ENCODE data around the gene NDOR1.
"Not testable (repeated sequence)": the region's sequence is repeated elsewhere in the genome, so short reads cannot be mapped to it uniquely, and the experiment has no call there.

The NDOR1 gene

GRCh38 chr9:137262173-137262908 lies 56.8 kb downstream of the NDOR1 start:
- H3K4me3 ChIP-seq (ENCODE audit: low read depth in 1 of 2, low read length in 2 of 2); H3K4me1 ChIP-seq (ENCODE audit: insufficient read depth, low read length); H3K27ac ChIP-seq (ENCODE audit: low read depth, low read length); H3K9ac ChIP-seq (ENCODE audit: low read length); H3K27me3 ChIP-seq (ENCODE audit: control insufficient read depth in 1 of 2, insufficient read depth in 2 of 2, low read length in 2 of 2); H3K9me3 ChIP-seq (ENCODE audit: low read length): not testable (repeated sequence)
- peaks cover 32% of the 10 kb centered on the region for H3K36me3 ChIP-seq (ENCODE audit: insufficient read depth, low read length)

- Histone ChIP-seq H3K4me1 (ENCODE audit: insufficient read depth, low read length) (no peaks in the 10 kb centered on the region), H3K27me3 (ENCODE audit: control insufficient read depth in 1 of 2, insufficient read depth in 2 of 2, low read length in 2 of 2) (no peaks in the 10 kb centered on the region), H3K4me3 (ENCODE audit: low read depth in 1 of 2, low read length in 2 of 2) (no peak overlapping the region), H3K9ac (ENCODE audit: low read length) (no peak overlapping the region), H3K9me3 (ENCODE audit: low read length) (no peaks in the 10 kb centered on the region), H3K36me3 (ENCODE audit: insufficient read depth, low read length) (peaks cover 36% of the 10 kb centered on the region), H3K27ac (ENCODE audit: low read depth, low read length) (no peak overlapping the region)
Measured at GRCh38 chr9:137262909-137263285, 57.4 kb downstream of the NDOR1 start.

- Histone ChIP-seq H3K9me3 (ENCODE audit: low read length) (no peaks in the 10 kb centered on the region), H3K4me3 (ENCODE audit: low read depth in 1 of 2, low read length in 2 of 2) (no peak overlapping the region), H3K27ac (ENCODE audit: low read depth, low read length) (no peak overlapping the region), H3K4me1 (ENCODE audit: insufficient read depth, low read length) (peaks cover under 1% of the 10 kb centered on the region), H3K9ac (ENCODE audit: low read length) (no peak overlapping the region), H3K36me3 (ENCODE audit: insufficient read depth, low read length) (peaks cover 40% of the 10 kb centered on the region), H3K27me3 (ENCODE audit: control insufficient read depth in 1 of 2, insufficient read depth in 2 of 2, low read length in 2 of 2) (no peaks in the 10 kb centered on the region)
Measured at GRCh38 chr9:137263506-137263905, 58.0 kb downstream of the NDOR1 start.

GRCh38 chr9:137264067-137264466 lies 58.6 kb downstream of the NDOR1 start:
- Histone ChIP-seq H3K27me3 (ENCODE audit: control insufficient read depth in 1 of 2, insufficient read depth in 2 of 2, low read length in 2 of 2) (no peaks in the 10 kb centered on the region), H3K9me3 (ENCODE audit: low read length) (no peaks in the 10 kb centered on the region), H3K27ac (ENCODE audit: low read depth, low read length) (no peak overlapping the region), H3K9ac (ENCODE audit: low read length) (no peak overlapping the region), H3K4me3 (ENCODE audit: low read depth in 1 of 2, low read length in 2 of 2) (no peak overlapping the region), H3K36me3 (ENCODE audit: insufficient read depth, low read length) (peaks cover 40% of the 10 kb centered on the region), H3K4me1 (ENCODE audit: insufficient read depth, low read length) (peaks cover 6% of the 10 kb centered on the region)

GRCh38 chr9:137265496-137266161 lies 60.1 kb downstream of the NDOR1 start:
- no peak overlapping the region for H3K27ac ChIP-seq (ENCODE audit: low read depth, low read length)
- H3K36me3 ChIP-seq (ENCODE audit: insufficient read depth, low read length): peaks cover 45% of the 10 kb centered on the region
- H3K9me3 ChIP-seq (ENCODE audit: low read length): no peaks in the 10 kb centered on the region
- no peak overlapping the region for H3K9ac ChIP-seq (ENCODE audit: low read length)
- H3K4me1 ChIP-seq (ENCODE audit: insufficient read depth, low read length): peaks cover 11% of the 10 kb centered on the region
- H3K27me3 ChIP-seq (ENCODE audit: control insufficient read depth in 1 of 2, insufficient read depth in 2 of 2, low read length in 2 of 2): no peaks in the 10 kb centered on the region
- H3K4me3 ChIP-seq (ENCODE audit: low read depth in 1 of 2, low read length in 2 of 2): no peak overlapping the region

GRCh38 chr9:137266162-137266527 lies 60.6 kb downstream of the NDOR1 start:
- Histone ChIP-seq H3K9ac (ENCODE audit: low read length) (no peak overlapping the region), H3K4me1 (ENCODE audit: insufficient read depth, low read length) (peaks cover 11% of the 10 kb centered on the region), H3K27ac (ENCODE audit: low read depth, low read length) (no peak overlapping the region), H3K36me3 (ENCODE audit: insufficient read depth, low read length) (peaks cover 45% of the 10 kb centered on the region), H3K4me3 (ENCODE audit: low read depth in 1 of 2, low read length in 2 of 2) (no peak overlapping the region), H3K27me3 (ENCODE audit: control insufficient read depth in 1 of 2, insufficient read depth in 2 of 2, low read length in 2 of 2) (no peaks in the 10 kb centered on the region), H3K9me3 (ENCODE audit: low read length) (no peaks in the 10 kb centered on the region)

Data from muscle layer of colon (tissue), 2 donors.